Upper lobe of right lung (tissue), 1 donor: ENCODE data around the gene MYCBP2. TPM values are rescaled to one million over a fixed set of nuclear protein-coding genes. Genes with fewer than 3 reads are reported as not detected.
"Not testable (repeated sequence)": the region's sequence is repeated elsewhere in the genome, so short reads cannot be mapped to it uniquely, and the experiment has no call there.

ENCODE experiments used
- ATAC-seq: fragments of 200-7000 bp; cut with Tn5 transposase; one replicate; pipeline ENCODE4 v1.9.1; 2020; ENCODE audit warnings: mild to moderate bottlenecking, moderate library complexity
- DNase-seq: peaks from one replicate; pipeline ENCODE4 v3.0.0-alpha.2; 2020
- H3K27ac ChIP-seq: fragments of 200-600 bp; one replicate; pipeline ENCODE4 v1.8.0; 2022
- H3K27me3 ChIP-seq: fragments of 200-600 bp; one replicate; pipeline ENCODE4 v1.8.0; 2022; ENCODE audit warnings: mild to moderate bottlenecking
- H3K36me3 ChIP-seq: fragments of 200-600 bp; one replicate; pipeline ENCODE4 v1.8.0; 2022
- H3K4me1 ChIP-seq: fragments of 200-600 bp; one replicate; pipeline ENCODE4 v1.8.0; 2022
- H3K4me3 ChIP-seq: fragments of 200-600 bp; one replicate; pipeline ENCODE4 v1.8.0; 2022; ENCODE audit warnings: mild to moderate bottlenecking
- H3K9me3 ChIP-seq: fragments of 200-600 bp; one replicate; pipeline ENCODE4 v1.8.0; 2022
- intact Hi-C: fragments of 100-400 bp; cut with DNase I; formaldehyde crosslinking; loops from one replicate; pipeline ENCODE4 v1.11.0; 2022
- total RNA-seq: library from RNA; stranded (reverse); fragmentation: NEBNext Ultra II Directional; extraction: Animal tissue kit (Norgen Biotek cat#: 25700); gene quantifications from one replicate; pipeline ENCODE4 v1.2.1, GENCODE V29; 2021
- TF ChIP-seq, protein P1 (sequence below): fragments of 200-600 bp; IDR thresholded peaks from one replicate; pipeline ENCODE4 v1.8.0; 2022; ENCODE audit warnings: antibody characterized with exemption
- donor health status: DM: no; HTN: yes; CAD: no; lungs with severe emphysema.

The MYCBP2 gene
- total RNA-seq, 1 donor from 2014 or later = 94.2 TPM

DNA sequence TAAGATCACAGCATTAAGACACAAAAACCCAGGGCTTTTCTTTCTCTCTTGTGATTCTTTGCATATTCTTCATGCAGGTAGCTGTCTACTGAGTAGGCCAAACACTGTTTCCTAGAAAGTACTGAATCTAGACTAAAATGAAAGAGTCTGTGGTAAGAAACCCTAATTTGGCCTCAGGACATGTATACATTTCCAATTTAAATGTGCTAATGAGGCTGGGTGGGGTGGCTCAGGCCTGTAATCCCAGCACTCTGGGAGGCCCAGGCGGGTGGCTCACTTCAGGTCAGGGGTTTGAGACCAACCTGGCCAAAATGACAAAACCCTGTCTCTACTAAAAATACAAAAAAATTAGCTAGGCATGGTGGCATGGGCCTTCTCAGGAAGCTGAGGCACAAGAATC is 57.8 kb downstream of the MYCBP2 start:
- no peak for ATAC-seq
- DNase-seq = no peak
- TF ChIP-seq, protein P1, sequence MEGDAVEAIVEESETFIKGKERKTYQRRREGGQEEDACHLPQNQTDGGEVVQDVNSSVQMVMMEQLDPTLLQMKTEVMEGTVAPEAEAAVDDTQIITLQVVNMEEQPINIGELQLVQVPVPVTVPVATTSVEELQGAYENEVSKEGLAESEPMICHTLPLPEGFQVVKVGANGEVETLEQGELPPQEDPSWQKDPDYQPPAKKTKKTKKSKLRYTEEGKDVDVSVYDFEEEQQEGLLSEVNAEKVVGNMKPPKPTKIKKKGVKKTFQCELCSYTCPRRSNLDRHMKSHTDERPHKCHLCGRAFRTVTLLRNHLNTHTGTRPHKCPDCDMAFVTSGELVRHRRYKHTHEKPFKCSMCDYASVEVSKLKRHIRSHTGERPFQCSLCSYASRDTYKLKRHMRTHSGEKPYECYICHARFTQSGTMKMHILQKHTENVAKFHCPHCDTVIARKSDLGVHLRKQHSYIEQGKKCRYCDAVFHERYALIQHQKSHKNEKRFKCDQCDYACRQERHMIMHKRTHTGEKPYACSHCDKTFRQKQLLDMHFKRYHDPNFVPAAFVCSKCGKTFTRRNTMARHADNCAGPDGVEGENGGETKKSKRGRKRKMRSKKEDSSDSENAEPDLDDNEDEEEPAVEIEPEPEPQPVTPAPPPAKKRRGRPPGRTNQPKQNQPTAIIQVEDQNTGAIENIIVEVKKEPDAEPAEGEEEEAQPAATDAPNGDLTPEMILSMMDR = no peak
- intact Hi-C loops = no loop called here
- no peaks in the 10 kb centered on the region for H3K9me3 ChIP-seq
- H3K4me1 ChIP-seq = no peaks in the 10 kb centered on the region
- H3K36me3 ChIP-seq = peaks cover 70% of the 10 kb centered on the region
- H3K27me3 ChIP-seq = no peaks in the 10 kb centered on the region
- H3K27ac ChIP-seq = no peak overlapping the region
- H3K4me3 ChIP-seq = no peak overlapping the region

DNA sequence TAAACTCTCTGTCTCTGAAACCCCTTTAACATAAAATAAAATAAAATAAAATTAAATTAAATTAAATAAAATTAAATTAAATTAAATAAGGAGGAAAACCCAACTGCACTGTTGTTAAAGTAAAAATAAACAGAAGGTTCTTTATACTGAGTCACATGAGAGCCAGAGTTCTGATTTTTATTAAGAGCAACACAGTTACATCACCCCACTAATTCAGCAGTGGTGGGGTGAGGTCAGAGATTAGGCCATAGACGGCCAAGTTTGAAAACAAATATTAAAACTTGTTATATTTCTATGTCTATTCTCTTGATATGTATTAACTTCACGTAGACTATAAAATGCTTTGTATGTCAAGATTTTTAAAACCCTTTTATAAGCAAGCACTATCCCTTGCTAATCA is 59.5 kb downstream of the MYCBP2 start:
- Histone ChIP-seq H3K27ac (no peak overlapping the region), H3K36me3 (peaks cover 80% of the 10 kb centered on the region), H3K4me3 (no peak overlapping the region), H3K9me3 (no peaks in the 10 kb centered on the region), H3K4me1 (no peaks in the 10 kb centered on the region), H3K27me3 (no peaks in the 10 kb centered on the region)
- ATAC-seq = no peak
- DNase-seq = no peak
- TF ChIP-seq, protein P1 = no peak
- intact Hi-C loops = no loop called here

DNA sequence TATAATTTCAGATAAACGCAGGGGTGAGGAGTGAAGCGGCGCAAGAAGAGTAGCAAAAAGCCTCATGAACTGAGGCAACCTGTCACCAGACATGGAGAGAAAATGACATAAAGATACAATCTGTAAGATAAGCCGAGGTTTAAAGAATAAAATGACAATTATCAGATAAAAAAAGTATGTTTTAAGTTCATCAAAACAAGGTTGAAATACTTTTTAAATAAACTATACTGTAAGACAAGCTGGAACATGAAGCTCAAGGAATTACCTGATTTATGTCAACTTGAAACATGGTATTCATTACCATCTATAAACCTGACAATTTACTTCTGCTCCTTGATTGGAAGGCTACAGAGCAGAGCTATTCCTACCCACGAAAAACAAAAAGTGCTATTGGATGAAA is 61.6 kb downstream of the MYCBP2 start:
- intact Hi-C loops = no loop called here
- Histone ChIP-seq H3K36me3 (peaks cover 89% of the 10 kb centered on the region), H3K4me3 (no peak overlapping the region), H3K9me3 (no peaks in the 10 kb centered on the region), H3K27ac (no peak overlapping the region), H3K27me3 (no peaks in the 10 kb centered on the region), H3K4me1 (no peaks in the 10 kb centered on the region)
- TF ChIP-seq, protein P1 = no peak
- no peak for ATAC-seq
- DNase-seq = no peak

GRCh38 chr13:77262198-77262597 is 64.7 kb downstream of the MYCBP2 start:
- ATAC-seq (no peak), DNase-seq (no peak)
- intact Hi-C loops = no loop called here
- H3K27me3 ChIP-seq = no peaks in the 10 kb centered on the region
- H3K4me3 ChIP-seq = no peak overlapping the region
- H3K4me1 ChIP-seq = no peaks in the 10 kb centered on the region
- peaks cover 90% of the 10 kb centered on the region for H3K36me3 ChIP-seq
- TF ChIP-seq, protein P1 = no peak
- H3K27ac ChIP-seq = no peak overlapping the region
- H3K9me3 ChIP-seq = no peaks in the 10 kb centered on the region

DNA sequence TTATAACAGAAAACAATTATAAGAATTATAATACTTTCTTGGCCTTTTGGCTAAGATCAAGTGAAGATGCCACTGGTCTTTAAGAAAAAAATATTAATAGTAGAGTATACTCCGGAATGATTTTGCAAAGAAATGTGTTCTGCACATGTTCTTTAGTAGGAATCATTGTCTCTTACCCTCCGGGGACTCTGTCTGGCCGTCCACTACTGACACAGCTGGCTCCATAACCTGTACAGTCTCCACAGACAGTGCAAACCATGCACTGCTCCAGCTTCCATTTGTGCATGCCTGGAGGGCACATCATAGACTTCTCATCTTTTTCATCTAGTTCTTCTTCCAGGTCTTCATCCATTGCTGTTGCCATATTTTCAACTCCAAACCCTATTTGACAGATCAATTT is 75.9 kb downstream of the MYCBP2 start:
- peaks cover 25% of the 10 kb centered on the region for H3K36me3 ChIP-seq
- no peaks in the 10 kb centered on the region for H3K9me3 ChIP-seq
- TF ChIP-seq, protein P1 = no peak
- ATAC-seq (no peak), DNase-seq (no peak)
- intact Hi-C loops = no loop called here
- H3K4me1 ChIP-seq = no peaks in the 10 kb centered on the region
- H3K27me3 ChIP-seq = no peaks in the 10 kb centered on the region
- no peak overlapping the region for H3K27ac ChIP-seq
- H3K4me3 ChIP-seq = no peak overlapping the region

GRCh38 chr13:77245224-77245623 is 81.7 kb downstream of the MYCBP2 start:
- H3K4me3 ChIP-seq, H3K27me3 ChIP-seq, ATAC-seq, H3K9me3 ChIP-seq, DNase-seq, intact Hi-C loops, H3K27ac ChIP-seq, H3K4me1 ChIP-seq: not testable (repeated sequence)
- peaks cover 34% of the 10 kb centered on the region for H3K36me3 ChIP-seq
